CD4-positive, alpha-beta T cell treated with Interferon alpha-2 for 1 hour (primary cell): ENCODE measurements around the gene FAM193A.
"Not testable (repeated sequence)": the region's sequence is repeated elsewhere in the genome, so short reads cannot be mapped to it uniquely, and the experiment has no call there.

ENCODE experiments used
- DNase-seq, 2 donors: peaks; one replicate each; pipeline ENCODE4 v3.0.0-alpha.2; 2020 to 2022

The FAM193A gene

GRCh38 chr4:2618729-2619128 is 82.3 kb downstream of the FAM193A start:
- DNase-seq, result not testable (repeated sequence)

GRCh38 chr4:2619459-2619858 is 83.0 kb downstream of the FAM193A start:
- no peak for DNase-seq

DNA sequence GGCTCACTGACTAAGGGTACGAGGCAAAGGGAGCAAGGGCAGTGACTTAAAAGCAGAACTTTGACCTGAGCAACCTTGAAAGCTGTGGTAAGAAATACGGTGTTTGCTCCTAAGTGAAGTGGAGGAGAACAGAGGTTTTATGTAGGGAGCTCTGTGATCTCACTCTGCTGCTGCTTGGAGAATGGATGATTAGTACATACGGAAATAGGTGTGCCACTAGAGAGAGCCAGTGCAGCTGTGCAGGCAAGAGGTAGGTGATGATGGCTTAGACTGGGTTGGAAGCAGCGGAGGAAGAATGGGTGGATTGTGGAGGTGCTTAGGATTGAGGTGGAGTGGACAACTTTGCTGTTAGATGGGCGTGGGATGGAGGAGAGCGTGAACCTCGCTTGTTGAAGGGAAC is 85.0 kb downstream of the FAM193A start:
- DNase-seq, result no peak

DNA sequence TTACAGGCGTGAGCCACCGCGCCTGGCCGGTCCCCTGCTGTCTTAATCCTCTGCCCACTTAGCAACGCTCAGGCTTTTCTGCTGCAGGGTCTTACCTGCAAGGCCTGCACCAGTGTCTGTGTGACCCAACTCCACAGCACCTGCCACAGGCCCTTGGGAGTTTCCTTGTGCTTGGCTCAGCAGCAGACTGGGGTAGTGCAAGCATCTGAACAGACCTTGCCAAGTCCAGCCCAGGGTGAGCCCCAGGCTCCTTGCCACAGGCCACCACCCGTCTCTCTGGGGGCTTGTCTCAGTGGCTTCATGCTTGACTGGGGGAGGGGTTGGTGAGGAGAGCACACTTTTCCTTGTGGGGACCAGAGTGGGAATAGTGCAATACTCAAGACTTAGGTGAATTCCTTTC is 87.0 kb downstream of the FAM193A start:
- DNase-seq, result no peak

- DNase-seq, result no peak
These were observed 88.5 kb downstream of the FAM193A start for GRCh38 chr4:2624782-2625530.

GRCh38 chr4:2626231-2626630 is 89.8 kb downstream of the FAM193A start:
- no peak for DNase-seq

DNA sequence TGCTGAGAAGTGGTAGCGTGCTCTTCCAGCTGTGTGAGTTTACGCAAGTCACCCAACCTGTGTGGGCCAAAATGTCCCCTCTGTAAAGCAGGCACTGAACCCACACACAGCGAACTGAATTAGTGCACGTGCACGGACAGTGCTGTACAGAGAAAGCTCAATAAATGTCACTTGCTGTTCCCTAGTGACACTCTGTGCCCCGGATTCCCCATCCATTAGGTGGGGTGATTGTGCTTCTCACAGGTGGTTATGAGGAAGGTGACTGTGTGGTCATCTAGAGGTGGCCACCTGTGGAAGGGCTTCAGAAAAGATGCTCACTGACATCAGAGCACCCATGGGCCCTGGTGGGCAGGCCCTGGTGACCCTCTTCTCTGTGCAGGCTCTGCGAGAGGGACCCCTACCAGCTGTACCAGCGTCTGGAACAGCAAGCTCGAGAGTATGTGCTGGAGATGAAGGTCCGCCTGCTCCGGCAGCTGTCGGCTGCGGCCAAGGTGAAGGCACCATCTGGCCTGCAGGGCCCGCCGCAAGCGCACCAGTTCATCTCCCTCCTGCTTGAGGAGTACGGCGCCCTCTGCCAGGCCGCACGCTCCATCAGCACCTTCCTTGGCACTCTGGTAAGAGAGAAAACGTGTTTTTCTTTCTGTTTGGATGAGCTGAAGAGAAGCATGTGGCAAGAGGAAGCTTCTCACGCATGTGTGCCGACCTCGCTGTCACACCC is 94.3 kb downstream of the FAM193A start:
- no peak for DNase-seq

DNA sequence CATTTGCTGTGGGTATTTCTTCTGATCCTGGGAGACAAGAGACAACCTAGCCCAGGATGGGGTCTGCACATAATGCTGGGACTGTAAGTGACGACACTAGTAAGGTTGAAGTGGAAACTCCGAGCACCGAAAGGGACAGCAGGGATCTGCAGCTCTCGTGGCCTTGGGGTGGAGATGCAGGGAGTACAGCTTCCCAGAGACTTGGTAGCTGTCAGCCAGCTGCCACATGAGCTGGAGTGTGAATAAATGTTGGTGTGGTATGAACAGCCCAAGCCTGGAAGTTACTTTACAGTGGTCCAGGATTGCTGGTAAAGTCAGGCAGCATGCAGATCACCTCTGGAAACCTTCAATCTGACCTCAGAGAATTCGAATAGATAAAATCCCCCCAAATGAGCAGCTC is 97.6 kb downstream of the FAM193A start:
- DNase-seq, result no peak

DNA sequence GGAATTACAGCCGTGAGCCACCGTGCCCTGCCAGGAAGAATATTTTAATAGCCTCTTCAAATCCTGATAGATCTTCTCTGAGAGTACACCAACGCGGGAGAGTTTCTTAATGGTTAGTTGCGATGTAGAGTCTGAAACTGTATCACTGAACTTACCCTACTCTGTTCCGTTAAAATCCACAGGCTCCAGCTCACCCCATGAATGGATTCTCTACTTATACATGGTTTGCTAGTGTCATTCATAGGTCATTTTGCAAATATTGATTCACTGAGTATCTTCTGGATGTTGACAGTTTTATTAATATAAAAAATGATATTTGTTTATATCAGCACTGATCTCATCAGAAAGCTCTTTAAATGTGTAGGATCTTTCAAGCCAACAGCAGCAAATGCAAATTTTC is 99.9 kb downstream of the FAM193A start:
- DNase-seq, result no peak

- not testable (repeated sequence) for DNase-seq
These were observed 100.5 kb downstream of the FAM193A start for GRCh38 chr4:2636994-2637393.

DNA sequence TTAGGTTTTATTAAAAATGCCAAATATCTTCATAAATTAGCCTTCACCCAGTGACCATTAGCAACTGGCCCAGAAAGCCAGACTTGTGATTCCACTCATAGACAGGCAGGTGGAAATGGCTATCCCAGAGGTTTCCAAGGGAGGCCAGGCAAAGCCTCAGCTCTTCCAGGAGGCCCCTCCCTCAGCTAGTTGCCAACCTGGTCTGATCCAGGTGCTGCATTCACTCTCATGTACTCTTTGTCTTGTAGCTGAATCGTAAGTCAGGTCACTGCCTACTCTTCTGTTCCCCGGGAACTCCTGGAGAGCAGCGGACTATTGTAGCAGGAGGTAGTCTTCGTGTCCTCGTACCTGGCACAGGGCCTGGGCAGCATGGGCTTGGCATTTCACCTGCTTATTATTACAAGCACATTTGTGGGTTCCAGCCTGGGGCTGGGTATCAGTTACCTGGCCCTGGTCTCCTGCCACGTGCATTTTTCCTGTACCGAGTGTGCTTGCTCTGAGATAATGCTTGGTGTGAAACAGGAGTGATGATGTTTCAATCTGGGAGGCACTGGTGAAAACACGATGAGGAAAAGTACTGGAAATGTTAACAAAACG is 101.6 kb downstream of the FAM193A start:
- DNase-seq, result no peak

DNA sequence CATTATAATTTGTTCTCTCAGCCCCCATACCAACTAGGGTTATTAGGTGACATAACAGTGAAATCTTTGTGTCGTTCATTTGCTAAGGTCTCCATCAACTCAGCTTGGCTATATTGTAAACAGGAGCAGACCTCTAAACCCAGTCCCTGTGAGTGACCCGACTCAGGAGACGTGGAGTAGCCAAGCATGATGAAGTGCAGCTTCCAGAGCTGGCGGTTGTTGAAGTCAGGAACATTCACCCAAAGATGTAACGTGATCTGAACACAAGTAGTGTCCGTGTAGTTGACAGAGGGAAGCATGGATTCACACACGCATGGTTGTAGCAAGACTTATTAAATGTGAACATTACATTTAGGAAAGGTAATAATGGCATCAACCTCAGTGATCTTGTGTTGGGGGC is 102.3 kb downstream of the FAM193A start:
- DNase-seq, result no peak

- DNase-seq, result no peak
These were observed 106.5 kb downstream of the FAM193A start for GRCh38 chr4:2642968-2643367.

GRCh38 chr4:2643555-2643954 is 107.1 kb downstream of the FAM193A start:
- no peak for DNase-seq

- no peak for DNase-seq
These were observed 110.1 kb downstream of the FAM193A start for GRCh38 chr4:2646396-2647149.

DNA sequence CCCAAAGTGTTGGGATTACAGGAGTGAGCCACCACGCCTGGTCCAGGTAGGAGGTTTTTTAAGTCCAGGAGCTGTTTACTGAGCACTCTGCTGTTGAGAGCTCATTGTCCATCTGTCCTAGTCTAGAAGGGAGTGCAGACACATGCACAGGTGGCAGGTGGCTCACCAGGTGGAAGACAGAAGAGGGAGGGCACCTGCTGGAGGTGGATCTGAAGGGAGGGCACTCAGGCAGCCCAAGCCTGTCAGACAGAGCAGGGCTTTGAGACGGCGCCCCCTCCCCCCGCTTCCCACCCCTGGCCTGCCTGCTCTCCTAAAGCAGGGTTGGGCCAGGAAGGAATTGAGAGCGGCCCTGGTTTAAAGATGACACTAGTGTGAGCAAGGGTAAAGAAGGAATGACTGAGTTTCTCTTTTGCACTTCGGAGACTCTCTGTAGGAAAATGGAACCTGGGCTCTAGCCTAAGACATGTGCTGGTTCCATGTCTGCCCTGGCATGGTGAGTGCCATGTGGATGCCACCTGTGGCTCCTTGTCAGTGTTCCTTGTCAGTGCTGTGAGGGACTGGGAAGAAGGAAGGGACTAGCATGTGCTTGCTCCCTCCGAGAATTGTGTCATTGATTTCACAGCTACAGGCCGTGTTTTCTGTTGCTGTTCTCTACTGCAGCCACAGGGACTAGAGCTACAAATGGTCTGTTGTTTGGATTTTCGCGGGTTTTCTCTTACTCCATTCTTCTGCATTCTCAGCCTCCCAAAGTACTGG is 111.1 kb downstream of the FAM193A start:
- DNase-seq, result no peak

GRCh38 chr4:2648159-2648814 is 111.8 kb downstream of the FAM193A start:
- DNase-seq, result no peak

- no peak for DNase-seq
These were observed 113.2 kb downstream of the FAM193A start for GRCh38 chr4:2649604-2650114.

DNA sequence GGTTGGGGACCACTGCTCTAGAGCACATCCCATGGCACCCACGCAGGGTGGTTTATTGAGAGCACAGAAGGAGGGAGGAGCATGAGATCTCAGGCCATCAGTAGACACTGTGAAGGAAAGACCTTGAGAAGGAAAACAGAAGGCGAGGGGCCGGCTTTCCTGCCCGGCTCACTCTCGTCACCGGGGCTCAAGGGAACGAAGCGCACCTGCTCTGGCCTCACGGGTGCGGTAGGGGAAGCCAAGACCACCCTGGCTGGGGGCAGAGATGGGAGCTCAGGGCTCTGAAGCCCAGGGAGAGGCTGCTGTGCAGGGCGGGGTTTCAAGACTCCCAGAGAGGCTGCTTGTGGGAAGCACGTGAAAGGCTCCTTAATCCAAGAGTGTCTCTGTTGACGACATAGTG is 113.8 kb downstream of the FAM193A start:
- no peak for DNase-seq

DNA sequence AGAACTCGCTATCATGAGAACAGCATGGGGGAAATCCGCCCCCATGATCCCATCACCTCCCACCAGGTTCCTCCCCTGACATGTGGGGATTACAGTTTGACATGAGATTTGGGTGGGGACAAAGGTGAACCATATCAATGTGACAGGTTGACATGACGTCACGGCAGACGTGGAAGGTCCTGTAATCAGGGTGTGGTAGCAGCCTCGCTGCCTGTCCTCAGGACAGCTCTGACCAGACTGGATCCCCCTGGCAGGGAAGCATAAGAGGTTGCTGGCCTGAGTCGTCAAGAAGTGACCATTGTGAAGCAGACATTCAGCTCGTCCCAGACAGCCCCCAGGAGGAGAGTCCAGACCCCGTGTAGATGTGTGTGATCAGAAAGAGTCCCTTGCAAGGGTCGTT is 115.1 kb downstream of the FAM193A start:
- no peak for DNase-seq

- DNase-seq, result no peak
These were observed 115.6 kb downstream of the FAM193A start for GRCh38 chr4:2651998-2652397.
